Measurements from ENCODE around the gene AMER1. TPM values are rescaled to one million over a fixed set of nuclear protein-coding genes. Genes with fewer than 3 reads are reported as not detected.

The AMER1 gene
- 1 to 10 TPM; 4.2 to 4.5 TPM for total RNA-seq

DNA sequence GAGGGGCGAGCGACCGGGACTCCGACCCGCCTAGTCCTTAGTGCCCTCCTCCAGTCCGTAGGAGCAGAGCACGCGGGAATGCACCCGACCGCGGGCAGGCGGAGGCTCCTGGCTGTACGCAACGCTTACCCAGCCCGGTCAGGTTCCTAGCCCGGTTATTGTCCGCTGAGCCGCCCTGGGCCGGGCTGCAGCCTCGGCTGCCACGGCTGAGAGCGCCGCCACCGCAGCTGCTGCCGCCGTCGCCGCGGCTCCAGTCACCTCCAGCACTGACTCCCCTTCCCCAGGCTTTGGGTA is at the start of gene AMER1:
Gene AMER1 (minus strand): TSS at position 268 of the 294 bp plus-strand sequence. CDS start 12,422 bp downstream, outside the sequence.

DNA sequence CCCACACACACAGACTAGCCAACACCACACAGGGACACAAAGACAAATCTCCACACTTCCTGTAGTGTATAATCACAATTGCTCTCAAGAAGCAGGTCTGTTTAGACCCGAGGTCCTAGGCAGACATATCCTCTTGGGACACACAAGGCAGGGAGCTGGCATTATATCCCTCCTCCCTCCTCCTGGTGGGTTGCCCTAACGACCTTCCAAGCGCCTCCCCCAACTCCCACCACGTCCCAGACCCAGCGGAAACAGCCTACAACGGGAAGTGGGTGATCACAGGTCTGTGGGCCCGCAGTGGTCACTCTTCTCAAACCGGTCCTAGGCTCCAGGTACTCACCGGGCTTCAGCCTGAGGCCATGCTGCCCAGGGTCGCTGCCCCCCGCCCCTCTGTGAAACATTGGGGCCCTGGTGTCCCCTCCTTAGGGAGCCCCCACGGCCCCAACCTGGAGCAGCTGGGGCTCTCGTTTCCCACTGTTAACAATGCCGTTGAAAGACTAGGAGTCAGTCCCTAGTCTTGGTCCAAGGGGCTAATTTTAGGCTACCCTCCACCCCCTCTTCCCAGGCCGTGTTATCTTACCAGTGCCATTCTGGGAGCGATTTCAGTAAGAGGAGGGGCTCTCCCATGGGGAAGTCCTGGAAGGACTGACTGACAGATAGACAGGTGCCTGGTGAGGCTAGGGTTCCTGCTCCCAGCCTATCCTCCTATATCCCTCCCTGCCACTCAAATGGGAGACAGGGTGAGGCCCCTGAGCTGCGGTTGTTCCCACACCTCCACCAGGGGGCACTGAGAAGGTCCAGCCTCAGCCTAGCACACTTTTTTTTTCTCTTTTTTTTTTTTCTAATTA is 24.8 kb upstream of the AMER1 start, which contains the start of gene ASB12:
Gene ASB12 (minus strand): TSS at position 485 of the 848 bp plus-strand sequence. CDS start 4,957 bp downstream, outside the sequence.

Other genes starting within 250 kb of the AMER1 start
- gene ASB12, start 24.9 kb upstream of the AMER1 start, total RNA-seq = under 1 TPM in 1 of 2 experiments, not detected in 1; 0.17 TPM
- gene MTMR8, start 189.7 kb upstream of the AMER1 start, total RNA-seq = 1 to 10 TPM; 5.2 to 5.4 TPM